H9 (cell line): Measurements from ENCODE around the gene ESRRB. TPM values are rescaled to one million over a fixed set of nuclear protein-coding genes. Genes with fewer than 3 reads are reported as not detected.

Experiments
- DNase-seq: peaks from one replicate; pipeline ENCODE4 v3.0.0-alpha.2; 2017
- H2AFZ ChIP-seq: one replicate; pipeline ENCODE4 v1.6.1; 2013; ENCODE audit warnings: mild to moderate bottlenecking, low read length, control low read depth, moderate library complexity
- H2AK5ac ChIP-seq: 2 replicates; pipeline ENCODE4 v1.6.1; 2013; ENCODE audit warnings: low read length, control low read depth, mixed read lengths; ENCODE audit not compliant: insufficient read length
- H2BK120ac ChIP-seq: one replicate; pipeline ENCODE4 v1.6.1; 2013; ENCODE audit warnings: low read depth, mild to moderate bottlenecking, low read length, control low read depth, inconsistent platforms; ENCODE audit not compliant: poor library complexity, severe bottlenecking
- H2BK12ac ChIP-seq: 2 replicates; pipeline ENCODE4 v1.6.1; 2013; ENCODE audit warnings: low read length, control low read depth, mixed read lengths, low read depth; ENCODE audit not compliant: insufficient read length
- H2BK15ac ChIP-seq: 2 replicates; pipeline ENCODE4 v1.6.1; 2013; ENCODE audit warnings: low read depth, low read length, control low read depth
- H2BK20ac ChIP-seq: one replicate; pipeline ENCODE4 v1.6.1; 2013; ENCODE audit warnings: low read depth, mild to moderate bottlenecking, low read length, control low read depth, inconsistent platforms; ENCODE audit not compliant: poor library complexity, severe bottlenecking
- H2BK5ac ChIP-seq: 2 replicates; pipeline ENCODE4 v1.6.1; 2013; ENCODE audit warnings: low read length, control low read depth, mixed read lengths; ENCODE audit not compliant: insufficient read length
- H3K14ac ChIP-seq: 2 replicates; pipeline ENCODE4 v1.6.1; 2013; ENCODE audit warnings: low read length, control low read depth; ENCODE audit not compliant: insufficient read depth
- H3K18ac ChIP-seq: 2 replicates; pipeline ENCODE4 v1.6.1; 2013; ENCODE audit warnings: low read depth, mild to moderate bottlenecking, mixed read lengths, low read length, control low read depth; ENCODE audit not compliant: insufficient read length
- H3K23ac ChIP-seq: 2 replicates; pipeline ENCODE4 v1.6.1; 2013; ENCODE audit warnings: low read length, control low read depth, mixed read lengths, low read depth; ENCODE audit not compliant: insufficient read length
- H3K23me2 ChIP-seq: 2 replicates; pipeline ENCODE4 v1.6.1; 2013; ENCODE audit warnings: low read depth, mild to moderate bottlenecking, mixed read lengths, low read length, control low read depth; ENCODE audit not compliant: insufficient read length, poor library complexity, severe bottlenecking
- H3K27ac ChIP-seq: 2 replicates; pipeline ENCODE4 v1.5.1; 2013; ENCODE audit warnings: low read length, control low read depth, mixed read lengths, low read depth; ENCODE audit not compliant: insufficient read length
- H3K27me3 ChIP-seq: 2 replicates; pipeline ENCODE4 v1.6.1; 2013; ENCODE audit warnings: low read length, control low read depth, inconsistent platforms; ENCODE audit not compliant: insufficient read depth
- H3K4ac ChIP-seq: 2 replicates; pipeline ENCODE4 v1.6.1; 2013; ENCODE audit warnings: low read depth, mild to moderate bottlenecking, control low read depth, inconsistent platforms, low read length, moderate library complexity
- H3K4me1 ChIP-seq: 2 replicates; pipeline ENCODE4 v1.6.1; 2013; ENCODE audit warnings: low read length, control low read depth, inconsistent platforms; ENCODE audit not compliant: insufficient read depth
- H3K4me2 ChIP-seq: 2 replicates; pipeline ENCODE4 v1.6.1; 2013; ENCODE audit warnings: low read length, control low read depth, mixed read lengths; ENCODE audit not compliant: insufficient read length, insufficient read depth
- H3K56ac ChIP-seq: 2 replicates; pipeline ENCODE4 v1.6.1; 2013; ENCODE audit warnings: low read depth, mild to moderate bottlenecking, mixed read lengths, low read length, control low read depth; ENCODE audit not compliant: insufficient read length
- H3K79me1 ChIP-seq: 2 replicates; pipeline ENCODE4 v1.6.1; 2013; ENCODE audit warnings: low read depth, mild to moderate bottlenecking, moderate library complexity, low read length, control low read depth, inconsistent platforms; ENCODE audit not compliant: insufficient read depth, poor library complexity, severe bottlenecking
- H3K79me2 ChIP-seq: 2 replicates; pipeline ENCODE4 v1.6.1; 2013; ENCODE audit warnings: low read length, control low read depth, inconsistent platforms; ENCODE audit not compliant: insufficient read depth
- H3K9ac ChIP-seq: 2 replicates; pipeline ENCODE4 v1.6.1; 2013; ENCODE audit warnings: low read length, control low read depth, mixed read lengths; ENCODE audit not compliant: insufficient read length; ENCODE audit errors: extremely low read depth
- H3K9me3 ChIP-seq: one replicate; pipeline ENCODE4 v1.6.1; 2013; ENCODE audit warnings: low read depth, low read length, inconsistent platforms; ENCODE audit not compliant: control insufficient read depth
- H3T11ph ChIP-seq: one replicate; pipeline ENCODE4 v1.6.1; 2013; ENCODE audit warnings: mild to moderate bottlenecking, low read length, control low read depth, inconsistent platforms
- H4K20me1 ChIP-seq: one replicate; pipeline ENCODE4 v1.6.1; 2013; ENCODE audit not compliant: control insufficient read depth, insufficient read length, insufficient read depth
- H4K5ac ChIP-seq: 2 replicates; pipeline ENCODE4 v1.6.1; 2013; ENCODE audit warnings: low read depth, mild to moderate bottlenecking, mixed read lengths, low read length, control low read depth; ENCODE audit not compliant: insufficient read length
- H4K8ac ChIP-seq: replicated peaks from 2 replicates; pipeline ENCODE4 v1.6.1; 2013; ENCODE audit warnings: low read length, control low read depth, mixed read lengths, low read depth; ENCODE audit not compliant: insufficient read length
- H4K91ac ChIP-seq: 2 replicates; pipeline ENCODE4 v1.6.1; 2013; ENCODE audit warnings: low read depth, mild to moderate bottlenecking, moderate library complexity, mixed read lengths, low read length, control low read depth; ENCODE audit not compliant: insufficient read length
- H3K27ac Mint-ChIP-seq, 3 experiments: 2 replicates in 2 of 3; 3 replicates in 1 of 3; pipeline ENCODE4 v1.8.0; 2020 to 2021; ENCODE audit warnings: mixed read lengths in 3 of 3, mild to moderate bottlenecking in 1 of 3, moderate library complexity in 1 of 3
- H3K27me3 Mint-ChIP-seq: 2 replicates; pipeline ENCODE4 v1.8.0; 2021; ENCODE audit warnings: low read depth, mild to moderate bottlenecking, moderate library complexity, mixed read lengths
- H3K36me3 Mint-ChIP-seq, 3 experiments: 2 replicates in 2 of 3; 3 replicates in 1 of 3; pipeline ENCODE4 v1.8.0; 2020 to 2021; ENCODE audit warnings: low read depth in 3 of 3, mixed read lengths in 3 of 3; ENCODE audit not compliant: insufficient read depth in 1 of 3
- H3K4me1 Mint-ChIP-seq, 2 experiments: 2 replicates each; pipeline ENCODE4 v1.8.0; 2020; ENCODE audit warnings: mixed read lengths in 2 of 2
- H3K4me3 Mint-ChIP-seq, 2 experiments: 2 replicates in 1 of 2; 3 replicates in 1 of 2; pipeline ENCODE4 v1.8.0; 2020 to 2021; ENCODE audit warnings: mild to moderate bottlenecking in 2 of 2, mixed read lengths in 2 of 2, moderate library complexity in 1 of 2
- H3K9me3 Mint-ChIP-seq, 2 experiments: 2 replicates in 1 of 2; 3 replicates in 1 of 2; pipeline ENCODE4 v1.8.0; 2020; ENCODE audit warnings: mild to moderate bottlenecking in 2 of 2, mixed read lengths in 2 of 2, moderate library complexity in 1 of 2
- WGBS: extraction: QIAGEN DNeasy Blood & Tissue Kit; methylation state at CpG from one replicate; pipeline ENCODE4 v1.1.7; 2013; ENCODE audit warnings: missing lambda C conversion rate, low lambda C conversion rate, mixed read lengths; ENCODE audit not compliant: insufficient read length; ENCODE audit errors: extremely low coverage; 5-methylcytosine and 5-hydroxymethylcytosine counted together
- total RNA-seq: library from RNA; stranded (reverse); gene quantifications from 2 replicates; pipeline ENCODE4 v1.2.1, GENCODE V29; 2021
- TF ChIP-seq, protein P1 (sequence below): fragments of 200-600 bp; sonication (generic); conservative IDR thresholded peaks from 3 replicates; pipeline ENCODE4 v1.8.0; 2021; ENCODE audit warnings: antibody characterized with exemption, mild to moderate bottlenecking

The ESRRB gene
- total RNA-seq, 1 experiment from 2014 or later, result 0.11 TPM

- H3K4me2 ChIP-seq, result no peak overlapping the region
- H2BK20ac ChIP-seq, result no peak overlapping the region
- no peak overlapping the region for H3K14ac ChIP-seq
- H2BK5ac ChIP-seq, result no peak overlapping the region
- no peak overlapping the region for H2AK5ac ChIP-seq
- no peak overlapping the region for H3K9ac ChIP-seq
- Mint-ChIP-seq H3K9me3 (no peaks in the 10 kb centered on the region), H3K27me3 (no peaks in the 10 kb centered on the region), H3K4me3 (no peak overlapping the region; a peak in 1 of 5 replicates), H3K27ac (no peak overlapping the region), H3K4me1 (peaks cover 9 to 20% of the 10 kb centered on the region in 2 experiments), H3K36me3 (no peaks in the 10 kb centered on the region)
- no peak overlapping the region for H2BK120ac ChIP-seq
- no peak overlapping the region for H2BK12ac ChIP-seq
- peak; percentile 46 for DNase-seq
- H4K8ac ChIP-seq, result no peak overlapping the region
- no peak overlapping the region for H3K4ac ChIP-seq
- no peaks in the 10 kb centered on the region for H3K23me2 ChIP-seq
- no peak overlapping the region for H3K27ac ChIP-seq
- no peaks in the 10 kb centered on the region for H3K27me3 ChIP-seq
- H3K79me2 ChIP-seq, result no peaks in the 10 kb centered on the region
- no peak overlapping the region for H3K18ac ChIP-seq
- no CpG with 5 or more reads among the region's 5 CpGs for WGBS
- H3K56ac ChIP-seq, result no peak overlapping the region
- H3K4me1 ChIP-seq, result no peaks in the 10 kb centered on the region
- no peak overlapping the region for H4K5ac ChIP-seq
- TF ChIP-seq, protein P1, sequence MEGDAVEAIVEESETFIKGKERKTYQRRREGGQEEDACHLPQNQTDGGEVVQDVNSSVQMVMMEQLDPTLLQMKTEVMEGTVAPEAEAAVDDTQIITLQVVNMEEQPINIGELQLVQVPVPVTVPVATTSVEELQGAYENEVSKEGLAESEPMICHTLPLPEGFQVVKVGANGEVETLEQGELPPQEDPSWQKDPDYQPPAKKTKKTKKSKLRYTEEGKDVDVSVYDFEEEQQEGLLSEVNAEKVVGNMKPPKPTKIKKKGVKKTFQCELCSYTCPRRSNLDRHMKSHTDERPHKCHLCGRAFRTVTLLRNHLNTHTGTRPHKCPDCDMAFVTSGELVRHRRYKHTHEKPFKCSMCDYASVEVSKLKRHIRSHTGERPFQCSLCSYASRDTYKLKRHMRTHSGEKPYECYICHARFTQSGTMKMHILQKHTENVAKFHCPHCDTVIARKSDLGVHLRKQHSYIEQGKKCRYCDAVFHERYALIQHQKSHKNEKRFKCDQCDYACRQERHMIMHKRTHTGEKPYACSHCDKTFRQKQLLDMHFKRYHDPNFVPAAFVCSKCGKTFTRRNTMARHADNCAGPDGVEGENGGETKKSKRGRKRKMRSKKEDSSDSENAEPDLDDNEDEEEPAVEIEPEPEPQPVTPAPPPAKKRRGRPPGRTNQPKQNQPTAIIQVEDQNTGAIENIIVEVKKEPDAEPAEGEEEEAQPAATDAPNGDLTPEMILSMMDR, result peak; percentile 44
- no peaks in the 10 kb centered on the region for H4K20me1 ChIP-seq
- no peak overlapping the region for H4K91ac ChIP-seq
- H2BK15ac ChIP-seq, result no peak overlapping the region
- no peak overlapping the region for H2AFZ ChIP-seq
- no peak overlapping the region for H3K23ac ChIP-seq
- no peak overlapping the region for H3T11ph ChIP-seq
- no peaks in the 10 kb centered on the region for H3K9me3 ChIP-seq
- no peaks in the 10 kb centered on the region for H3K79me1 ChIP-seq
Measured at GRCh38 chr14:76484355-76484754, 108.4 kb downstream of the ESRRB start.
